GM12873 (cell line): ENCODE data around the gene TMEM132E.

Experiments used
- CTCF ChIP-seq: IDR thresholded peaks from 2 replicates; pipeline ENCODE4 v1.5.1; 2012; ENCODE audit warnings: low read depth, mild to moderate bottlenecking, moderate library complexity, low read length, control low read depth; ENCODE audit not compliant: insufficient read depth; ENCODE audit errors: missing control alignments

TMEM132E gene

DNA sequence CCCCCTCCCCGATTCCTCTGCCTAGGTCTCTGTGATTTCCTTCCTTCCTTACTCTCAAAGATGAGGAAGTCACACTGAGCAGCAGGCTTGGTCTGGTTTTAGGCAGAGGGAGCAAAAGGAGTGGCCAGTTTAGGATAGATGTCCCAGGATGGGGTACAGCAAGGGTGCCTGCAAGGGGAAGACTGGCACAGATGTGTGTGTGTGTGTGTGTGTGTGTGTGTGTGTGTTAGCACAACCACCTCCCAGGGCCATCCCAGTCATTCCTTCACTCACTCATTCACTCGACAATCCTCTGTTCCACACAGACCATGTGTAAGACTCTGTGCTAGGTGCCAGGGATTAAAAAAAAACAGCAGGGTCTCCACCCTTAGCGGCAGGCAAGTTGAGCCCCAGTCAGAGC lies 35.9 kb downstream of the TMEM132E start:
- TF ChIP-seq CTCF, result no peak

GRCh38 chr17:34616148-34616547 lies 36.8 kb downstream of the TMEM132E start:
- no peak for TF ChIP-seq CTCF

DNA sequence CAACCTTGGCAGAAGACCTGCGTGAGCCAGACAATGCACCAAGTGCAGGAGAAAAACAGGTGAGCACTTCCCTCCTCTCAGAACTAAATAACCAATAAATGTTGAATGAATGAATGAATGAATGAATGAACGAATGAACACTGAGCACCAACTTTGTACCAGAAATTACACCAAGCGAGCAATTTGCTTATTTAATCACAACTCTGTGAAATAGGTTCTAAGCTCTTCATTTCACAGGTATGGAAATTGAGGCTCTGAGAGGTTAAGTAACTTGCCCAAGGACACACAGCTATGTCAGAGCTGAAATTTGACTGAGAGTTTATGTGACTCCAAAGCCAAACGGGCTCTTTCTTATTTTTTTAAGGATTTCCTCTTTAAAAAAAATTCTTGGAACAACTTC lies 38.0 kb downstream of the TMEM132E start:
- no peak for TF ChIP-seq CTCF

DNA sequence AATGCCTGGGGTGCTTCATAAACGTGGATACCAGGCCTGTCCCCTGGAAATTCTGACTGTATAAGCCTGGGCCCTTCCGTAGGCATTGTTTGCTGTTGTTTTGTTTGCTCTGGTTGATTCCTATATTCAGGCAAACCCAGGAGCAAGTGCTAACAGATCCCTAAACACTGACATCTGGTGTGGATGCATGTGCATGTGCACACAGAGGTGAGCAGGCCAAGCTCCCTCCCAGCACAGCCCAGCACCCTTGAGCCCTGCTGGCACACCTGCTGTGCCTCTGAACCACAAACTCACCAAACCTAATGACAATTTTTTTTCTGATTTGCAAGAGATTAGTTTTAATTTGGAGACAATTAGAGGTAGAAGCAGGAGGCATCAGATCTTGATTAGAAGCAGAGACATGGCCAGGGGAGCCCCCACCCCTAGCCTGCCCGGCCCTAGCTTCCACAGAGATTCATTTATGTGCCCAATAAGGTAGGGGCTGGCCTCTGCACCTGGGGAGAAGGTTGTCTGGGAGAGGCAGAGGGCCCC lies 40.4 kb downstream of the TMEM132E start:
- no peak for TF ChIP-seq CTCF

DNA sequence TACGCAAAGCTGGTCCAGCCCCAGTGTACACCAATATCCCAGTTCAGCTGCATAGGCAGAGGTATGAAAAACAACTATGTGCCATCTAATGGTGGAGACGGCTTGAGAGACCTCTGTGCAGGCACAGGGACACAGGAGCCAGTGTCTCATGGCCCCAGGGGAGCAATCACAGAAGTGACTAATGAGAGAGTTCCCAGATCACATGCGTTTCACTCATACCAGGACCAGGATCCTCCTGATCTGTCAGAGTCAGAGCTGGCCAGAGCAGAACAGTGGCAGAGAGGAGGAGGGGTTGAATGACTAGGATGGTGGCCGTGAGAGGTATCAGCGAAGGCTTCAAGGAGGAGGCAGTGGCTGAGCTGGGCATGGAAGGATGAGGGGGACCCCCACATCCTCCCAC lies 41.1 kb downstream of the TMEM132E start:
- no peak for TF ChIP-seq CTCF

DNA sequence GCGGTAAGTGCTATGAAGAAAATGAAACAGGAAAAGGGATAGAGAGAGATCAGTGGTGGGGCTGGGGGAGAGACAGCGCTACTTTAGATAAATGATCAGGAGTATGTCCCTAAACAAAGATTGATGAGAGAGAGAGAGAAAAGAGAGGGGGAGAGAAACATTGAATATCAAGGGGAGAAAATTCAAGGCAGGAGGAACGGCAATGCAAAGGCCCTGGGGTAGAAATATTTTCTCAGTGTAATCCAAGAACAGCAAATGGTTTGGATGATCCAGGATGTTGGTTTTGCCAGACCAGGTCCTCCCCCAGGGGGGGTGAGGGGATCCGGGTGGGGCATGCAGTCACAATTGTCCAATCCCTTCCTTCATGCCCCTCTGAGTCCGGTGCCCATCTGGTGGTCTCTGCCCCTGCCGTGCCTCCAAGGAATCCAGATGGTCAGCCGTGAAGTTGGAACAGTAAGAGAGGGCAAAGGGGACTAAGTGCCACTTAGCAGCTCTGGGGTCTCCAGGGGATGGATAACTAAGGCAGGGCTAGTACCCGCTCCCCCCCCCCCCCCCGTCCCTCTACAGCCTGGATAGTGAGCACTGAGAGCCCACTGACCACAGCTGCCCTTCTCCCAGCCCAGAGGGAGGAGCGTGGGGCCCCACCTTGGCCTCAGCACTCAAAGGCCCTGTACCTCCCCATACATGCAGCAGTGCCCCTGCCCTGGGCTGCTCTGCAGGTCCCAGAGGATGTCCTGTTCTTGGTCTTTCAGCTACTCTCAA lies 43.7 kb downstream of the TMEM132E start:
- no peak for TF ChIP-seq CTCF

- TF ChIP-seq CTCF, result no peak
These were observed 44.7 kb downstream of the TMEM132E start for GRCh38 chr17:34623856-34624766.
